Motor neuron (in vitro differentiated cells): ENCODE data around the gene PROC. TPM values are rescaled to one million over a fixed set of nuclear protein-coding genes. Genes with fewer than 3 reads are reported as not detected.
"Not testable (repeated sequence)": the region's sequence is repeated elsewhere in the genome, so short reads cannot be mapped to it uniquely, and the experiment has no call there.

Experiments
- ATAC-seq, 8 experiments: fragments of 200-7000 bp; cut with Tn5 transposase; replicated peaks in 6 of 8; 2 replicates each; pipeline ENCODE4 v1.8.0; 2021; ENCODE audit warnings: mild to moderate bottlenecking in 8 of 8, moderate library complexity in 8 of 8
- H3K27ac ChIP-seq, 2 donors: fragments of 250-450 bp; sonication (Bioruptor Pico); 2 replicates each; pipeline ENCODE4 v1.9.0; 2021; ENCODE audit warnings: antibody characterized with exemption in 2 of 2, mild to moderate bottlenecking in 2 of 2, moderate library complexity in 1 of 2
- H3K4me1 ChIP-seq, 2 donors: fragments of 250-450 bp; sonication (Bioruptor Pico); replicated peaks in 1 of 2; 2 replicates each; pipeline ENCODE4 v1.6.1; 2021; ENCODE audit warnings: antibody characterized with exemption in 2 of 2, mild to moderate bottlenecking in 2 of 2, moderate library complexity in 1 of 2
- H3K4me3 ChIP-seq, 5 donors: fragments of 250-450 bp; sonication (Bioruptor Pico); 2 replicates each; pipeline ENCODE4 v1.9.0; 2021; ENCODE audit warnings: antibody characterized with exemption in 5 of 5, mild to moderate bottlenecking in 5 of 5, moderate library complexity in 4 of 5
- WGBS, 10 experiments: fragments of 450-650 bp; shearing (Covaris generic); methylation state at CpG; one replicate each; pipeline ENCODE4 v1.0.0; 2022; 5-methylcytosine and 5-hydroxymethylcytosine counted together
- in situ Hi-C, 9 experiments: fragments of 400-800 bp; cut with MboI; loops; one replicate each; pipeline ENCODE4 v1.15.0; 2021; ENCODE audit warnings: low sequenced_read_pairs in 9 of 9, low pct_unique_long_range_greater_than_20kb in 2 of 9; ENCODE audit not compliant: unreplicated experiment in 9 of 9
- total RNA-seq, 8 experiments: library from RNA; unstranded; fragments of 300-600 nt; gene quantifications; 2 replicates each; pipeline versions ENCODE4 v1.2.3 to v1.2.4, GENCODE V29; 2022

The PROC gene
- total RNA-seq, 8 experiments from 2014 or later: 0.27 to 0.95 (median 0.81) TPM

- H3K4me1 ChIP-seq: no peaks in the 10 kb centered on the region
- WGBS, 10 experiments: 0 to 95% (median 73%) methylated on average over 1 to 13 of the region's 39 CpGs; no CpG with 5 or more reads in 4 of the 10 experiments
- in situ Hi-C loops: no loop called here
- no peak overlapping the region for H3K4me3 ChIP-seq
- no peak overlapping the region for H3K27ac ChIP-seq
- ATAC-seq: peak; percentile 47 to 79 (median 60)
These were observed 17.1 kb upstream of the PROC start for GRCh38 chr2:127400897-127401756.

- H3K4me3 ChIP-seq: no peak overlapping the region
- no peak overlapping the region for H3K27ac ChIP-seq
- no peak for ATAC-seq
- in situ Hi-C loops: no loop called here
- no peaks in the 10 kb centered on the region for H3K4me1 ChIP-seq
- 30 to 100% (median 80%) methylated on average over 1 to 7 of the region's 11 CpGs; no CpG with 5 or more reads in 4 of the 10 experiments for WGBS, 10 experiments
These were observed 16.2 kb upstream of the PROC start for GRCh38 chr2:127401757-127402695.

GRCh38 chr2:127403460-127403859 lies 14.8 kb upstream of the PROC start:
- Histone ChIP-seq H3K27ac (no peak overlapping the region), H3K4me1 (peaks cover 0 to 4% of the 10 kb centered on the region in 2 donors), H3K4me3 (no peak overlapping the region)
- ATAC-seq: no peak
- 20 to 100% (median 67%) methylated on average over 1 to 2 of the region's 3 CpGs; no CpG with 5 or more reads in 3 of the 10 experiments for WGBS, 10 experiments
- in situ Hi-C loops: no loop called here

- 0 to 100% (median 86%) methylated on average over 1 to 5 of the region's 7 CpGs; no CpG with 5 or more reads in 5 of the 10 experiments for WGBS, 10 experiments
- H3K4me1 ChIP-seq: peaks cover 0 to 4% of the 10 kb centered on the region in 2 donors
- no peak for ATAC-seq
- no peak overlapping the region for H3K27ac ChIP-seq
- H3K4me3 ChIP-seq: no peak overlapping the region
- in situ Hi-C loops: no loop called here
These were observed 13.6 kb upstream of the PROC start for GRCh38 chr2:127404466-127405254.

- in situ Hi-C loops: no loop called here
- WGBS, 10 experiments: 33 to 100% (median 75%) methylated on average over 1 to 3 of the region's 3 CpGs; no CpG with 5 or more reads in 3 of the 10 experiments
- H3K27ac ChIP-seq: no peak overlapping the region
These were observed 13.0 kb upstream of the PROC start for GRCh38 chr2:127405255-127405610.

GRCh38 chr2:127406454-127406853 lies 11.8 kb upstream of the PROC start:
- Histone ChIP-seq H3K27ac (no peak overlapping the region), H3K4me3 (no peak overlapping the region), H3K4me1 (peaks cover 0 to 4% of the 10 kb centered on the region in 2 donors)
- ATAC-seq: no peak
- WGBS, 10 experiments: 88 to 100% (median 100%) methylated on average over 1 to 2 of the region's 2 CpGs; no CpG with 5 or more reads in 1 of the 10 experiments
- in situ Hi-C loops: no loop called here

More at GRCh38 chr2:127405255-127405610, 13.0 kb upstream of the PROC start:
- Histone ChIP-seq H3K4me1 (peaks cover 0 to 4% of the 10 kb centered on the region in 2 donors), H3K4me3 (no peak overlapping the region)
- ATAC-seq: no peak

- no peak overlapping the region for H3K27ac ChIP-seq
These were observed 11.1 kb upstream of the PROC start for GRCh38 chr2:127407091-127407490.

GRCh38 chr2:127407661-127408003 lies 10.6 kb upstream of the PROC start:
- H3K27ac ChIP-seq: no peak overlapping the region
- no peak overlapping the region for H3K4me3 ChIP-seq

More at GRCh38 chr2:127407091-127407490, 11.1 kb upstream of the PROC start:
- in situ Hi-C loops: no loop called here
- ATAC-seq: no peak
- H3K4me1 ChIP-seq: peaks cover 0 to 7% of the 10 kb centered on the region in 2 donors
- WGBS, 10 experiments: 77 to 100% (median 97%) methylated on average over 1 to 6 of the region's 9 CpGs; no CpG with 5 or more reads in 6 of the 10 experiments
- H3K4me3 ChIP-seq: no peak overlapping the region

GRCh38 chr2:127408004-127408806 lies 10.0 kb upstream of the PROC start:
- WGBS, 10 experiments: no CpG with 5 or more reads among the region's 75 CpGs
- in situ Hi-C loops: no loop called here
- Histone ChIP-seq H3K4me1 (peaks cover 0 to 7% of the 10 kb centered on the region in 2 donors), H3K4me3 (peak overlapping the region; percentile 19 to 36 (median 27)), H3K27ac (peak overlapping the region; percentile 14 to 79)
- ATAC-seq: peak; percentile 90 to 95 (median 92)

More at GRCh38 chr2:127407661-127408003, 10.6 kb upstream of the PROC start:
- 29% methylated on average over 1 of the region's 6 CpGs; no CpG with 5 or more reads in 9 of the 10 experiments for WGBS, 10 experiments
- peak; percentile 37 to 81 (median 70) for ATAC-seq
- in situ Hi-C loops: no loop called here
- peaks cover 0 to 7% of the 10 kb centered on the region in 2 donors for H3K4me1 ChIP-seq

- ATAC-seq: no peak
- WGBS, 10 experiments: 85 to 100% (median 100%) methylated on average over 1 to 10 of the region's 10 CpGs; no CpG with 5 or more reads in 7 of the 10 experiments
- Histone ChIP-seq H3K27ac (peak overlapping the region in 1 of 2 donors; percentile 79), H3K4me3 (no peak overlapping the region), H3K4me1 (peaks cover 0 to 7% of the 10 kb centered on the region in 2 donors)
- in situ Hi-C loops: no loop called here
These were observed 9.5 kb upstream of the PROC start for GRCh38 chr2:127408807-127409099.

GRCh38 chr2:127409716-127410115 lies 8.5 kb upstream of the PROC start:
- 88 to 100% (median 96%) methylated on average over 3 to 6 of the region's 8 CpGs; no CpG with 5 or more reads in 3 of the 10 experiments for WGBS, 10 experiments
- H3K27ac ChIP-seq, ATAC-seq, in situ Hi-C loops, H3K4me1 ChIP-seq, H3K4me3 ChIP-seq: not testable (repeated sequence)
